T-helper 2 cell treated with Interferon-gamma antibody and Interleukin-4, amounts not matched to agents 5 μg/mL and 100 μg/mL, for 36 hours (primary cell): ENCODE data around the gene SERPINA9.
"Not testable (repeated sequence)": the region's sequence is repeated elsewhere in the genome, so short reads cannot be mapped to it uniquely, and the experiment has no call there.

Source experiments
- DNase-seq: peaks from one replicate; pipeline ENCODE4 v3.0.0; 2021; ENCODE audit warnings: low spot score
- H3K27ac Mint-ChIP-seq: one replicate; pipeline ENCODE4 v1.8.0; 2021; ENCODE audit warnings: mild to moderate bottlenecking, mixed read lengths
- H3K27me3 Mint-ChIP-seq: one replicate; pipeline ENCODE4 v1.8.0; 2021; ENCODE audit warnings: low read depth, mixed read lengths
- H3K36me3 Mint-ChIP-seq: one replicate; pipeline ENCODE4 v1.8.0; 2021; ENCODE audit warnings: low read depth, mixed read lengths
- H3K4me1 Mint-ChIP-seq: one replicate; pipeline ENCODE4 v1.8.0; 2021; ENCODE audit warnings: low read depth, mixed read lengths
- H3K4me3 Mint-ChIP-seq: one replicate; pipeline ENCODE4 v1.8.0; 2022; ENCODE audit warnings: mild to moderate bottlenecking, moderate library complexity, mixed read lengths
- H3K9me3 Mint-ChIP-seq: one replicate; pipeline ENCODE4 v1.8.0; 2021; ENCODE audit warnings: mixed read lengths

Gene SERPINA9

DNA sequence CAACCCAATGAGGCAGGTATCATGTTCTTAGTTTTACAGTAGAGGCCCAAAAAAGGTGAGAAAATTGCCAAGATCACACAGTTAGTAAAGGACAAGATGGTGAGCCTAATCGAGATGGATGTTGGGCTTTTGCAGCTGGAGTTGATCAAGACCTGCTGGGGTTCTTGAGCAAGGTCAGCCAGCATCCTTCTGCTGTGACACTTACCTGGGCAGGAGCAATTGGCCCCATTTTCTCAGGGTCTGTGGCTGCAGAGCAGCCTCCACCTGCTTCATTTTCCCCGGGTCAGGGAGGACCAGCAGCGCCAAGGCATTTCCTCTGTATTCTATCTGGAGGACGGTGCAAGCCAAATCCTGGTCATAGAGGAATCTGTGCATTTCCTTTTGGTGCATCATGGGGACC lies 29.9 kb downstream of the SERPINA9 start:
- no peaks in the 10 kb centered on the region for H3K9me3 Mint-ChIP-seq

DNA sequence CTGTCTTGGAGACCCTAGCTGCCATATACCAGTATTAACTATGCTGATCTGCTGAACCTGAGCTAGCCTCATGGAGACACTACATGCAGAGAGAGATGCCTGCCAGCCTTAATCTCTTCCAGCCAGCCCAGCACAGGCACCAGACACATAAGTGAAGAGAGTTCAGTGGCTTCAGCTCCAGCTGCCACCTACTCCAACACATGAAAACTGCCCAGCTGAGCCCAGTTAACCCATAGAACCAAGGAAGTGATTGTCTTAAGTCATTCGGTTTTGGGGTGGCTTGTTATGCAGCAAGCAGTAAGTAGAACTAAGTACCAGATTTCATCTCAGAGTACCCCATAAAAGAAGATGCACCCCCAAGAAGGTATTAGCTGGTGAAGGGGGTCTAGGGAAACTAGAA lies 31.0 kb downstream of the SERPINA9 start:
- Mint-ChIP-seq H3K4me3 (no peak overlapping the region), H3K36me3 (no peaks in the 10 kb centered on the region), H3K27me3 (peaks cover 2% of the 10 kb centered on the region), H3K9me3 (no peaks in the 10 kb centered on the region), H3K27ac (no peak overlapping the region), H3K4me1 (no peaks in the 10 kb centered on the region)
- no peak for DNase-seq

More for the DNA sequence above, 29.9 kb downstream of the SERPINA9 start:
- Mint-ChIP-seq H3K27me3 (peaks cover 7% of the 10 kb centered on the region), H3K4me3 (no peak overlapping the region), H3K27ac (no peak overlapping the region), H3K4me1 (no peaks in the 10 kb centered on the region), H3K36me3 (no peaks in the 10 kb centered on the region)
- no peak for DNase-seq

DNA sequence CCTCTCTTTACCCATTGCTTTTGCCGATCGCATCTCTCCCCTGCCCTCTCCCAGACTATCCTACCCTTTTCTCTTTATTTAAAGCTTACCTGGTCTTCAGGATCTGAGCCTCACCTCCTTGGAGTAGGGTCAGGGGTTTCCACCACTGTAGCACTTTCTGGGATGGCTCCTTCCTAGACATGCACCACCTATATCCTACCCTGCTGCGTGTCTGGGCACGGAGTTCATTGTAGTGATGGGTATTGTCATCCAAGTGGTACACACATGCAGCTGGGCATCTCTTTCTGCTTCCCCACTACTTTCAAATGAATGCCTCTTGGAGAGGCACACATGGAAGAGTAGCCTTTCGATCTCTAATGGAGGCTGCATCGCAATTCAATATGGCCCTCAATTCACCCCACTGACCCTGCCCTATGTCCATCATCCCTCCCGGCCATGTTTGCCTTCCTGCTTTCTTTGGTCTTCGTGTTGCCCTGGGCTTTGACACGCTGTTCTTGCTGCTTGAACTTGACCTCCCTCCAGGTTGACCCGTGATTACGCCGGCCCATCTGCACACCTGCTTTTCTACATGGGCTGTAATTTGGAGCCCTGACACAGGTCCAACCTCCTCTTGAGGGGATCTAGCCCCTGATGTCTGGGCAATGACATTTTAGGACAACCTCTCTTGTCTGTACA lies 34.3 kb downstream of the SERPINA9 start:
- Mint-ChIP-seq H3K27me3 (peaks cover 2% of the 10 kb centered on the region), H3K9me3 (no peaks in the 10 kb centered on the region), H3K4me1 (no peaks in the 10 kb centered on the region)

DNA sequence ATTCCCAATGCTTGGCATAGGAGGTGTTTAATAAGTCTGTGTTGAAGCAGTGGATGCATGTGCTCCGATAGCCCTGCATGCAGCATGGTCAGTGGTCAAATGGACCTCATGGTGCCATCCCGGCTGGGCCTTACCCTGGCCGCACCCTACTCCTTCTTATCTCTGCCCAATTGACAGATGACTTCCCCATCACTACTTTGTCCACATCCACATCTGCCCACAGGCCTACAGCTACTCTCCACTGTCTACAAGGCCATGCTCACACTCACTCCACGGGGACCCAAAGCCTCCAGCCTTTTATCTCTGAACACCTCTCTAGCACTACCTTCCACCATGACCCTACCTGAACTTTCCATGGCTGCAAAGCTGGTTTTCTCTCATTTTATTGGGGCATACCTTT lies 34.9 kb downstream of the SERPINA9 start:
- Mint-ChIP-seq H3K27me3 (peaks cover 2% of the 10 kb centered on the region), H3K36me3 (no peaks in the 10 kb centered on the region), H3K9me3 (no peaks in the 10 kb centered on the region), H3K4me1 (no peaks in the 10 kb centered on the region), H3K27ac (no peak overlapping the region), H3K4me3 (no peak overlapping the region)
- DNase-seq: no peak

More for the DNA sequence above, 34.3 kb downstream of the SERPINA9 start:
- Mint-ChIP-seq H3K27ac (no peak overlapping the region), H3K4me3 (no peak overlapping the region), H3K36me3 (no peaks in the 10 kb centered on the region)
- no peak for DNase-seq

DNA sequence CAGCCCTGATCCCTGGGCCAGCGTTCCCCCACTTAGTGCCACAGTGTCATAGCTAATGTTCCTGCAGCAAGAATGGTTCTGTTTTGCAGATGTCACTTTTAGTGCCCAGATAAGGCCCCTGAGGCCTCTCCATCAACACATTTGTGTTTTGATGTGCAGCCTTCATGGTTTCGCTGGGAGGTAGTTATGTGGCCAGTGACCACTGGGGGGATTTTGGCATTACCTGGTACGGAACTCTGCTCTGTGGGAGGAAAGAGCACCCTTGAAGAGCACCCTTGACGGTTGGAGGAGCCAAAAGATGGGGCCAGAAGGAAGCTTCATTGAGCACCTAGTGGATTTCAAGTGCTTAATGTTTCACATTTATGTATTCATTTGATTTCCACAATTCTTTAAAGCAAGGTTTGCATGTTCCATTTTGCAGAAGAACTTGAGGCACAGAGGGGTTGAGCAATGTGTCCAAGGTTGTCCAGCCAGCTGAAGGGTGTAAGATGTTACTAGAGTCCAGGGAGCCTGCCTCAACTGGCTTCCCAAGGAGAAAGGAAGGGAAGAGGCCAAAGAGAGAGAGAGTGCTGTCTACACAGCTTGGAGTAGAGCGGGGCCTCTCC lies 36.4 kb downstream of the SERPINA9 start:
- H3K4me3 Mint-ChIP-seq: no peak overlapping the region
- no peak for DNase-seq
- no peaks in the 10 kb centered on the region for H3K4me1 Mint-ChIP-seq
- H3K27me3 Mint-ChIP-seq: peaks cover 2% of the 10 kb centered on the region
- H3K36me3 Mint-ChIP-seq: no peaks in the 10 kb centered on the region
- no peaks in the 10 kb centered on the region for H3K9me3 Mint-ChIP-seq
- no peak overlapping the region for H3K27ac Mint-ChIP-seq

DNA sequence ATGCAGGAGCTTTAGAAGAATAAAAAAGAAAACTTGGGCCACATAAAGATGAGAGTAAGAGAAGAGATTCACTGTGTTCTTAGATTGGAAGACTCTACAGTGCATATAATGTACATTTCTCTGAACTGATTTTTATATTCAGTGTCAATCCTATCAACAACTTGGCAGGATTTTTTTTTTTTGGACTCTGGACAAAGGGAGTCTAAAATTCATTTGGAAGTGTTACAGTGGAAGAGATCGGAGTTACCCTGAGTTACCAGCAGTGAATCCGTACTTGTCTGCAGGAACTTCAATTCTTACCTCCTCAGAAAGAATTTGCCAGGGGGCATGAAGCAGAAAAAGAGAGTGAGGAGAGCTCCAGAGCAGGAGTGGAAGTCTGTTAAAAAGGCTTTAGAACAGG lies 47.4 kb downstream of the SERPINA9 start:
- Mint-ChIP-seq H3K27ac (no peak overlapping the region), H3K4me3 (no peak overlapping the region), H3K27me3 (peaks cover 16% of the 10 kb centered on the region), H3K36me3 (no peaks in the 10 kb centered on the region), H3K9me3 (no peaks in the 10 kb centered on the region), H3K4me1 (no peaks in the 10 kb centered on the region)
- DNase-seq: no peak

DNA sequence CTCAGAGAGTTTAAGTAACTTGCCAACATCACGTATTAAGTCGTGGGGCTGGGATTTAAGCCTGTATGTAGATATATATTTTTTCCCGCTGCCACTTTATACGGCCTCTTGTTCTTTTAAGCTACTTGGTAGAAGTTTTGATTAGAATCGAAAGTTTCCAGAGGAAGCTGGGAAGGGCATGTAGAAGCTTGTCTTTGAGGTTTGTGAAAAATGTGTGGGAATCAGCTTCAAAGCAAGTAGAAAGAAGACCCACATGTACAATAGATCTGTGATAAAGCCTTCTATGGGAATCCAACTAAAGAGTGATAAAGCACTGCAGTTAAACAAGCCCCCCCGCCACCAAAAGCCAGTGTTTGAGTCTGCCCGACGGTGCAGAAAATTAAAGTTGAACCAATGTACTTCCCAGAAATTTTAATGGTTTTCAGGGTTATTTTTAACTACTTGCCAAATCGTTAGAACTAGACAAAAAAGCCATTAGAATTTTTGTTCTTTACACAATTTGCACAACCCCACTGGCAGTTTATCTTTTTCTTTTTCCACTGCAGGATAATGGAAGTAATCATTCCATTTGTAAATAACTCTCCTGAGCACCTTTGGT lies 48.9 kb downstream of the SERPINA9 start:
- Mint-ChIP-seq H3K4me1 (peaks cover 3% of the 10 kb centered on the region), H3K4me3 (no peak overlapping the region)

DNA sequence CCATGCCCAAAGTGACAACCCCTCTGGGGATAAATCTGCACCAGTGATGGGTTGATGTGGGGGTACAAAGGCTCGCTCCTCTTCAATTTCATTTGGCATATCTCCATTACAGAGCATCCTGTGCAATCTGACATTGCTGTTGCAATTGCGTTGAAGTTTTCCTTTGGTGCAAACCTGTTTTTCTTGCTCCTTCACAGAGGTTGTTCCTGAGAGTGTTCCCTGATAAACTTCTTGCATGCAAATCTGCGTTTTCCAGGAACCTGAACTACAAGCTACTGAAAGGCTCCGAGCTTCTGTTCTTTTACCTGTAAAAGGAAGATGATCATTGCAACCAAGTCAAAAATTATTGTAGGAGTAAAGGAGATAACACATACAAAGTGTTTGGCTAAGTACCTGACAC lies 49.5 kb downstream of the SERPINA9 start:
- Mint-ChIP-seq H3K4me3 (no peak overlapping the region), H3K27me3 (peaks cover 14% of the 10 kb centered on the region), H3K9me3 (no peaks in the 10 kb centered on the region), H3K4me1 (peaks cover 3% of the 10 kb centered on the region), H3K36me3 (no peaks in the 10 kb centered on the region), H3K27ac (no peak overlapping the region)
- DNase-seq: no peak

More for the DNA sequence above, 48.9 kb downstream of the SERPINA9 start:
- DNase-seq: no peak
- peaks cover 14% of the 10 kb centered on the region for H3K27me3 Mint-ChIP-seq
- H3K9me3 Mint-ChIP-seq: no peaks in the 10 kb centered on the region
- no peaks in the 10 kb centered on the region for H3K36me3 Mint-ChIP-seq
- no peak overlapping the region for H3K27ac Mint-ChIP-seq

DNA sequence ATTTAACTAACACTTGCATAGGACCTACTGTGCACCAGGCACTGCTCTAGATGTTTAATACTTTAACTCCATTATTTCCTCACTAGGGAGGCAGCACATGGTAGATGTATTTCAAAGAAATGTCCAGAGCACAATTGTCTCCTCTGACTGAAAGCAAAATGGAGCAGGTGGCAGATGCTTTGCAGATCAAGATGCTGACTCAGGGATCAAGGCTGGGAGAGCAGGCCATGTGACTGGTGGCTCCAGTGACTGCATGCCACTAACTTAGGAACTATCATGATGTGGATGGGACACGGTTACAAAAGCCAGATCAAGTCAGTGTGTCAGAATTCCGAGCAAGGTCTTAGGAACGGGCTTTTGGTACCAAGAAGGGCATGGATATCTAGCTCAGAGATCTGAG lies 51.6 kb downstream of the SERPINA9 start:
- no peaks in the 10 kb centered on the region for H3K9me3 Mint-ChIP-seq
- DNase-seq: no peak
- H3K4me3 Mint-ChIP-seq: no peak overlapping the region
- peaks cover 3% of the 10 kb centered on the region for H3K4me1 Mint-ChIP-seq
- no peak overlapping the region for H3K27ac Mint-ChIP-seq
- peaks cover 14% of the 10 kb centered on the region for H3K27me3 Mint-ChIP-seq
- no peaks in the 10 kb centered on the region for H3K36me3 Mint-ChIP-seq

DNA sequence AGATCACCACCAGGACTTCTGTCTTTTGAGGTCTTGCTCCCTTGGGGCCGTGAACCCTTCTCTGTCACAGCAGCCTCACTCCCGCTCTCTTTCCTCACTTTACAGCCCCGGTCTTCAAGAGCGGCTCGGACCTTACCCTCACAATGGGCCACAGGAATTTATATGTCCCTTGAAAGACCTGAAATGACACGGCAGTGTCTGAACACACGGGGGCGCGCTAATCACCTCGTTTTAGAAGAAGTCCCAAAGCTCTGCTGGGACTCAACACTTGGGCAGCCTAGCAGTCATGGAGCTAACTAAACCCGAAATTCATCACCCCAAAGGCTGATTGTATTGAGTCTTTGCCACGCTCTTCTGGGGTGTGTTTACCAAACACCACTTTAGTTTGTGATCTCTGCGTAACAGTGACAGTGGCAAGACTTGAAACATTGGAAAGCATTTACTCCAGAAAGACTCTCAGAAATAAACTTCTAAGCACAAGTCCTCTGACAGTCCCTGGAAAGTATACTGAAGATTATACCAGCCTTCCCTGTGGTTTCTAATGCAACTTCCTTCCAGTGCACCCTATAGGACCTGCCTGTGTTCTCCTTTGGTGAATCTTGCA lies 52.4 kb downstream of the SERPINA9 start:
- no peak overlapping the region for H3K4me3 Mint-ChIP-seq
- H3K36me3 Mint-ChIP-seq: no peaks in the 10 kb centered on the region
- peaks cover 3% of the 10 kb centered on the region for H3K4me1 Mint-ChIP-seq
- DNase-seq: peak; percentile 27
- H3K9me3 Mint-ChIP-seq: no peaks in the 10 kb centered on the region
- H3K27me3 Mint-ChIP-seq: peaks cover 14% of the 10 kb centered on the region
- no peak overlapping the region for H3K27ac Mint-ChIP-seq

DNA sequence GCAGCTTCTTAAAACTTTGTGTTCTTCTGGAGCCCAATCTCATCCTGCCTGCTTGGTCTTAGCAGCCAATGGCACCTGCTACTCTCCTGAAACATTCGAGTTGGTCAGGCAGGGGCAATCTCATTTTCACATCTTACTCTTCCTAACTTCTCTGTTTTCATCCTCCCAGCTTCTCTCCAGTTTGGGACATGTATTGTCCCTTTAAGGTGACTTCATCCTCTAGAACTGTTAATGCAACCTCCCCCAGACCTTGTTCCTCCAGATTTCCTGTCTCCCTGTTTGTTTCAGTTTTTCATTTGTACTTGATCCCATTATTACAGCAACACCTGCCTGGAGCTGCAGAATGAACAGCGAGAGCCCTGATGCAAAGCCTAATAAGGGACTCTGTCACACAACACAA lies 54.7 kb downstream of the SERPINA9 start:
- Mint-ChIP-seq H3K27me3 (peaks cover 14% of the 10 kb centered on the region), H3K4me1 (peaks cover 3% of the 10 kb centered on the region), H3K27ac (no peak overlapping the region), H3K4me3 (no peak overlapping the region), H3K36me3 (no peaks in the 10 kb centered on the region), H3K9me3 (peaks cover under 1% of the 10 kb centered on the region)
- no peak for DNase-seq

DNA sequence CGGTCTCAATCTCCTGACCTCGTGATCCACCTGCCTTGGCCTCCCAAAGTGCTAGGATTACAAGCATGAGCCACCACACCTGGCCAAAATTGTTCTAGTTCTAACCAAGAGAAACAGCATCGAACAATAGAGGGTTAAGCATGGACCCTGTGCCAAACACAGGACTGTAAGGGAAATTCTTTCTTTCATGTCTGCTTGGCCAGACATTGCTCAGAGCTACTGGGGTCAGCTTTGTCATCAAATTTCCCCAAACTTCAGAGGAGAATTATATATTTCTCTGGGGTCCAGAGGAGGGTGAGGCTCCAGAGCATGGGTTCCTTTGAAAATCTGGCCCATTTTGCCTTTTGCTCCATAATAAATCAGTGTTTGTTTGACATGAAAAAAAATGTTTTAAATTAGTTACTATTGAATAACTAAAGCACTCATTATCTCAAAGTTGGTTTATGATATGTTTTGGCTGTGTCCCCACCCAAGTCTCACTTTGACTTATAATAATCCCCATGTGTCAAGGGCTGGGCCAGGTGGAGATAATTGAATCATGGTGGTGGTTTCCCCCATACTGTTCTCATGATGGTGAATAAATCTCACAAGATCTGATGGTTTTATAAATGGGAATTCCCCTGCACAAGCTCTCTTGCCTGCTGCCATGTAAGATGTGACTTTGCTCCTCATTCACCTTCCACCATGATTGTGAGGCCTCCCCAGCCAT lies 58.3 kb downstream of the SERPINA9 start:
- not testable (repeated sequence) for H3K27ac Mint-ChIP-seq, H3K27me3 Mint-ChIP-seq, H3K36me3 Mint-ChIP-seq, H3K9me3 Mint-ChIP-seq, H3K4me1 Mint-ChIP-seq, H3K4me3 Mint-ChIP-seq, DNase-seq
